Peyer's patch (tissue), 4 donors: Measurements from ENCODE around the gene CERS4.

Source experiments
- CTCF ChIP-seq, 6 experiments: fragments of 450-650 bp in 4 of 6; fragments of 200-600 bp in 2 of 6; sonication (generic) in 1 of 6; IDR thresholded peaks; one replicate each; pipeline ENCODE4 v1.5.1; 2017 to 2019; ENCODE audit warnings: antibody characterized with exemption in 6 of 6, mild to moderate bottlenecking in 3 of 6, moderate library complexity in 1 of 6
- POLR2A ChIP-seq, 2 donors: fragments of 450-650 bp; IDR thresholded peaks; one replicate each; pipeline ENCODE4 v1.5.1; 2017; ENCODE audit warnings: antibody characterized with exemption in 2 of 2, mild to moderate bottlenecking in 2 of 2, moderate library complexity in 2 of 2

- no peak for TF ChIP-seq CTCF (IDR thresholded peaks at IDR 0.05)
- TF ChIP-seq POLR2A (IDR thresholded peaks at IDR 0.05): no peak
Measured at GRCh38 chr19:8180018-8180417, 29.2 kb upstream of the CERS4 start.
